GM12865 (cell line): ENCODE data around the gene VPS13D.

Experiments
- DNase-seq: peaks from one replicate; pipeline ENCODE4 v3.0.0; 2010; ENCODE audit warnings: low read depth
- H3K4me3 ChIP-seq: 2 replicates; pipeline ENCODE4 v1.5.1; 2011; ENCODE audit warnings: mild to moderate bottlenecking, low read depth, low read length, control low read depth
- CTCF ChIP-seq: IDR thresholded peaks from 2 replicates; pipeline ENCODE4 v1.5.1; 2011; ENCODE audit warnings: low read length, control low read depth, low read depth, inconsistent platforms; ENCODE audit not compliant: insufficient read depth; ENCODE audit errors: missing control alignments

Gene VPS13D

GRCh38 chr1:12555411-12556367, 325.9 kb downstream of the VPS13D start:
- no peak overlapping the region for H3K4me3 ChIP-seq
- DNase-seq, result no peak
- no peak for TF ChIP-seq CTCF

- TF ChIP-seq CTCF, result no peak
- no peak for DNase-seq
- no peak overlapping the region for H3K4me3 ChIP-seq
Measured at GRCh38 chr1:12556368-12556930, 326.6 kb downstream of the VPS13D start.

- no peak for TF ChIP-seq CTCF
Measured at GRCh38 chr1:12556957-12557935, 327.4 kb downstream of the VPS13D start.

GRCh38 chr1:12561121-12561520, 331.3 kb downstream of the VPS13D start:
- no peak for DNase-seq
- TF ChIP-seq CTCF, result no peak
- H3K4me3 ChIP-seq, result no peak overlapping the region

More at GRCh38 chr1:12556957-12557935, 327.4 kb downstream of the VPS13D start:
- DNase-seq, result no peak
- no peak overlapping the region for H3K4me3 ChIP-seq
